Measurements from ENCODE around the gene MATCAP1. TPM values are rescaled to one million over a fixed set of nuclear protein-coding genes. Genes with fewer than 3 reads are reported as not detected.

The MATCAP1 gene
- total and polyA plus RNA-seq, 2 of the 13 experiments (the other 11 are each of a cell fraction or from before 2014, with no cell fraction given), result 11.2 to 24.5 TPM

DNA sequence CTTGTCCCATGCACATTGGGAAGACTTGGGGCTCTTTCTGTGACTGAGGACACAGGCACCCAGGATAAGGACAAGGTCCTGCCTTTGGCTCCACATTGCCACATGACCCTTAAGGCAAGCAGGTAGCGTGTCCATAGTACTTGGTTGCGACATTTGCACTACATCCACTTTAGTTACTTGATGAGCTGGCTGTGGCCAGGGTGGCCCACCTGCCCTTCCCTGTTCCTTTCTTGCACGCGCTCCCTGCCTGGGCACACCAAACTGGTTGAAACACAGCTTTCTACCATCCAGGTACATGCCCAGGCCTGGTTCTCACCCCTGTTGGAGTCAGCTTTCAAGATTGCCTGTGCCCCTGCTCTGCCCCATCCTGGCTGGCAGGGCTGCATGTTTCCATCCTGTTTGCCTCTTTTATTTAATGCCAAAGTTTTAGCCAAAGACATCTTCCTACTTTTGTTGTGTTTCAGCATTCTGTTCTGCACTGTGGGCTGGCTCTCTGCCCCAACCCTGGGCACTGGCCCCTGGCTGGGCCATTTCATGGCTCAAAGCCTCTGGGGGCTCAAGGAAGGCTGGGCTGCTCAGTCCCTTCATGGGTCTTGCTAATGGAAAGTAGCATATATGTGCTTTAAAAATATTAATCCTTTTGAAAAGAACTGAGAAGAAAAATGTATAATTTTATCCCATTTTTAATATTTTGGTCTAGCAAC lies 36.2 kb downstream of the MATCAP1 start (continued):
- TF ChIP-seq FOXK1 (CRISPR knock-in tag; IDR thresholded peaks at IDR 0.05; ENCODE audit: borderline replicate concordance, low read depth) (no peak), ZNF274 (CRISPR knock-in tag; IDR thresholded peaks at IDR 0.05) (0 out of 2 replicates have a peak, but pooled peaks have one; percentile 30), ZNF557 (CRISPR knock-in tag; IDR thresholded peaks at IDR 0.05) (no peak), SOX5 (CRISPR knock-in tag; IDR thresholded peaks at IDR 0.05; ENCODE audit: borderline replicate concordance) (no peak), KMT2B (CRISPR knock-in tag; IDR thresholded peaks at IDR 0.05) (no peak), ZBTB21 (CRISPR knock-in tag; IDR thresholded peaks at IDR 0.05) (no peak), PAF1 (CRISPR knock-in tag; IDR thresholded peaks at IDR 0.05) (no peak), IRF2 (CRISPR knock-in tag; IDR thresholded peaks at IDR 0.05) (no peak), KAT2B (IDR thresholded peaks at IDR 0.05; ENCODE audit: borderline replicate concordance, low read depth, low read length) (no peak), KDM6A (CRISPR knock-in tag; IDR thresholded peaks at IDR 0.05; ENCODE audit: low read depth) (no peak), POLR2G (IDR thresholded peaks at IDR 0.05; ENCODE audit: low read depth, low read length) (peak; percentile 20; the same call in 1 of the 2 replicates), ZNF235 (CRISPR knock-in tag; IDR thresholded peaks at IDR 0.05; ENCODE audit: borderline replicate concordance) (no peak), SP1 (IDR thresholded peaks at IDR 0.05) (no peak), SP1 (CRISPR knock-in tag; IDR thresholded peaks at IDR 0.05) (no peak), CEBPB (IDR thresholded peaks at IDR 0.05; ENCODE audit: borderline replicate concordance, low read depth, low read length) (peak; percentile 80; the same call in 1 of the 2 replicates), REPIN1 (CRISPR knock-in tag; IDR thresholded peaks at IDR 0.05; ENCODE audit: borderline replicate concordance, low read depth) (no peak), ZNF564 (CRISPR knock-in tag; IDR thresholded peaks at IDR 0.05) (no peak), ZKSCAN5 (CRISPR knock-in tag; IDR thresholded peaks at IDR 0.05) (no peak), RBM22 (optimal IDR thresholded peaks at IDR 0.05; ENCODE audit: low read length) (peak; percentile 90), ZNF263 (CRISPR knock-in tag; IDR thresholded peaks at IDR 0.05) (no peak), SOX6 (IDR thresholded peaks at IDR 0.05) (no peak), SOX6 (CRISPR knock-in tag; IDR thresholded peaks at IDR 0.05) (no peak)
- TF ChIP-seq, protein P1, sequence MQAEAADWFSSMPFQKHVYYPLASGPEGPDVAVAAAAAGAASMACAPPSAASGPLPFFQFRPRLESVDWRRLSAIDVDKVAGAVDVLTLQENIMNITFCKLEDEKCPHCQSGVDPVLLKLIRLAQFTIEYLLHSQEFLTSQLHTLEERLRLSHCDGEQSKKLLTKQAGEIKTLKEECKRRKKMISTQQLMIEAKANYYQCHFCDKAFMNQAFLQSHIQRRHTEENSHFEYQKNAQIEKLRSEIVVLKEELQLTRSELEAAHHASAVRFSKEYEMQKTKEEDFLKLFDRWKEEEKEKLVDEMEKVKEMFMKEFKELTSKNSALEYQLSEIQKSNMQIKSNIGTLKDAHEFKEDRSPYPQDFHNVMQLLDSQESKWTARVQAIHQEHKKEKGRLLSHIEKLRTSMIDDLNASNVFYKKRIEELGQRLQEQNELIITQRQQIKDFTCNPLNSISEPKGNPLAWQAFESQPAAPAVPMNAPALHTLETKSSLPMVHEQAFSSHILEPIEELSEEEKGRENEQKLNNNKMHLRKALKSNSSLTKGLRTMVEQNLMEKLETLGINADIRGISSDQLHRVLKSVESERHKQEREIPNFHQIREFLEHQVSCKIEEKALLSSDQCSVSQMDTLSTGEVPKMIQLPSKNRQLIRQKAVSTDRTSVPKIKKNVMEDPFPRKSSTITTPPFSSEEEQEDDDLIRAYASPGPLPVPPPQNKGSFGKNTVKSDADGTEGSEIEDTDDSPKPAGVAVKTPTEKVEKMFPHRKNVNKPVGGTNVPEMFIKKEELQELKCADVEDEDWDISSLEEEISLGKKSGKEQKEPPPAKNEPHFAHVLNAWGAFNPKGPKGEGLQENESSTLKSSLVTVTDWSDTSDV (CRISPR knock-in tag; IDR thresholded peaks at IDR 0.05), result no peak
- TF ChIP-seq, protein P2, sequence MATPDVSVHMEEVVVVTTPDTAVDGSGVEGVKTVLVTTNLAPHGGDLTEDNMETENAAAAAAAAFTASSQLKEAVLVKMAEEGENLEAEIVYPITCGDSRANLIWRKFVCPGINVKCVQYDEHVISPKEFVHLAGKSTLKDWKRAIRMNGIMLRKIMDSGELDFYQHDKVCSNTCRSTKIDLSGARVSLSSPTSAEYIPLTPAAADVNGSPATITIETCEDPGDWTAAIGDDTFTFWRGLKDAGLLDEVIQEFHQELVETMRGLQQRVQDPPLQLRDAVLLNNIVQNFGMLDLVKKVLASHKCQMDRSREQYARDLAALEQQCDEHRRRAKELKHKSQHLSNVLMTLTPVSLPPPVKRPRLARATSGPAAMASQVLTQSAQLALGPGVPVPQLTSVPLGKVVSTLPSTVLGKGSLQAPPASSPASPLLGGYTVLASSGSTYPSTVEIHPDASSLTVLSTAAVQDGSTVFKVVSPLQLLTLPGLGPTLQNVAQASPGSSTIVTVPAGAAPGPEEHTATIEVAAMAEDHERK (CRISPR knock-in tag; IDR thresholded peaks at IDR 0.05; ENCODE audit: low read depth), result no peak
- TF ChIP-seq, protein P3, sequence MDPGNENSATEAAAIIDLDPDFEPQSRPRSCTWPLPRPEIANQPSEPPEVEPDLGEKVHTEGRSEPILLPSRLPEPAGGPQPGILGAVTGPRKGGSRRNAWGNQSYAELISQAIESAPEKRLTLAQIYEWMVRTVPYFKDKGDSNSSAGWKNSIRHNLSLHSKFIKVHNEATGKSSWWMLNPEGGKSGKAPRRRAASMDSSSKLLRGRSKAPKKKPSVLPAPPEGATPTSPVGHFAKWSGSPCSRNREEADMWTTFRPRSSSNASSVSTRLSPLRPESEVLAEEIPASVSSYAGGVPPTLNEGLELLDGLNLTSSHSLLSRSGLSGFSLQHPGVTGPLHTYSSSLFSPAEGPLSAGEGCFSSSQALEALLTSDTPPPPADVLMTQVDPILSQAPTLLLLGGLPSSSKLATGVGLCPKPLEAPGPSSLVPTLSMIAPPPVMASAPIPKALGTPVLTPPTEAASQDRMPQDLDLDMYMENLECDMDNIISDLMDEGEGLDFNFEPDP (CRISPR knock-in tag; conservative IDR thresholded peaks at IDR 0.05), result no peak

Measured in HepG2 (cell line).